ENCODE data around the gene RBM12. TPM values are rescaled to one million over a fixed set of nuclear protein-coding genes. Genes with fewer than 3 reads are reported as not detected.
A peak's percentile ranks its signal among the peaks of the same experiment; 100 is the strongest.
"Not testable (repeated sequence)": the region's sequence is repeated elsewhere in the genome, so short reads cannot be mapped to it uniquely, and the experiment has no call there.

Gene RBM12
- total and polyA plus RNA-seq, 7 experiments from 2014 or later = 48.9 to 122 (median 113) TPM

DNA sequence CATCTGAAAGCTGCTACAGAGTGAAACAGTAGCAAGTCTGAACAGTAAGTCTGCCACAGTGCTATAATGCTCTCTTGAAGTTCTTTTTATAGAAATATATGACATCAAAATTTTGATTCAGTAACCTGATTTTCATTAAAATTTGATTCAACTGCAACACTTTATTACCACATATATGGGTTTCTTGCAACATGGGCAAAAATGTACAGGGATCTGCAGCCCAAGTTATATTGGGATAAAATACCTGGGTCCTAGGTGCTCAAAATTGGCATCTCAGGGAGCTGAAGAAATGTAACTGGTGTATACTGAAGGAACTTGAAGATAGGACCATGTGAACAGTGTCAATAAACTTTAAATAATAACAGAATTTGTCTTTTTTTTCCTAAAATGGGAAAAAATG is 45.3 kb upstream of the RBM12 start:
- ChIA-PET POLR2A (interaction anchor here (1.3 to 2.9 kb wide), 2 partner anchors 20 to 32 kb away, joined by 6 to 19 read pairs; partner anchors contain the start of gene RBM39), CTCF (interaction anchor here (1.6 kb wide), 1 partner anchor 109 kb away, joined by 4 read pairs; no protein-coding TSS in a partner anchor)
- Mint-ChIP-seq H3K27me3 (no peaks in the 10 kb centered on the region), H3K36me3 (peaks cover 0 to 50% (median 29%) of the 10 kb centered on the region in 5 donors), H3K4me1 (peaks cover 24 to 59% (median 52%) of the 10 kb centered on the region in 7 donors), H3K4me3 (peak overlapping the region in 1 of 10 donors; percentile 39), H3K27ac (peak overlapping the region in 4 of 9 donors; percentile 44 to 82 (median 62)), H3K9me3 (peaks cover 0 to 2% (median 0%) of the 10 kb centered on the region in 11 donors)
- Histone ChIP-seq H3K4me1 (ENCODE audit: control insufficient read depth in 2 of 2, insufficient read depth in 2 of 2, low read length in 2 of 2) (peaks cover 16 to 29% of the 10 kb centered on the region in 2 donors), H3K27ac (ENCODE audit: low read depth, low read length) (no peak overlapping the region), H3K36me3 (ENCODE audit: control insufficient read depth in 2 of 3, insufficient read depth in 3 of 3, low read length in 3 of 3) (peaks cover 39 to 82% (median 58%) of the 10 kb centered on the region in 3 experiments), H3K4me3 (ENCODE audit: low read length) (no peak overlapping the region), H3K9me3 (ENCODE audit: control insufficient read depth in 2 of 3, low read length in 3 of 3) (no peaks in the 10 kb centered on the region), H3K27me3 (ENCODE audit: control insufficient read depth in 2 of 2, insufficient read depth in 2 of 2, low read length in 2 of 2) (no peaks in the 10 kb centered on the region)
- DNase-seq = no peak
- intact Hi-C loops (cut with micrococcal nuclease) = loop anchor here in 1 of 2 donors (2.0 kb wide), 1 partner anchor 21 kb away; no protein-coding TSS in a partner anchor
- ATAC-seq = no peak

DNA sequence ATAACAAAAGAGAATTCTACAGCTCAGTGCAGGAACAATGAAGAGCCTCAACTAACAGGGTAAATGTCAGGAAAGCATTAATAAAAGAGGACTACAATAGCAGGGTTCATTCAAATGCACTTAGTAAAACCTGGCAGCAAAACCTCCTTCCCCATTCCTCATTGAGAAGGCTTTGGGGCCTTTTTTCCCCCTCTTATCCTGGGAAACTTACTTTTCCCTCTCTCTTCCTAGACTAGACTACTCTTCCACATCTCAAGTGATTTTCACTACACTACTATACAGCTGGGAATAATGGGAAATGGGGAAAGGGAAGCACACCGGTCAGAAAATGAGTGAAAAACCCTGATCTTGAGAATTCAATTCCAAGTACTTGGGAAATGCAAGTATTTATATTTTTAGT is 44.6 kb upstream of the RBM12 start:
- H3K4me1 Mint-ChIP-seq = peaks cover 24 to 59% (median 49%) of the 10 kb centered on the region in 7 donors
- Histone ChIP-seq H3K27ac (ENCODE audit: low read depth, low read length) (no peak overlapping the region), H3K9me3 (ENCODE audit: control insufficient read depth in 2 of 3, low read length in 3 of 3) (no peaks in the 10 kb centered on the region), H3K27me3 (ENCODE audit: control insufficient read depth in 2 of 2, insufficient read depth in 2 of 2, low read length in 2 of 2) (no peaks in the 10 kb centered on the region), H3K4me3 (ENCODE audit: low read length) (no peak overlapping the region), H3K36me3 (ENCODE audit: control insufficient read depth in 2 of 3, insufficient read depth in 3 of 3, low read length in 3 of 3) (peaks cover 38 to 87% (median 66%) of the 10 kb centered on the region in 3 experiments), H3K4me1 (ENCODE audit: control insufficient read depth in 2 of 2, insufficient read depth in 2 of 2, low read length in 2 of 2) (peaks cover 16 to 29% of the 10 kb centered on the region in 2 donors)
- peak overlapping the region in 4 of 10 donors; percentile 15 to 40 (median 36) for H3K4me3 Mint-ChIP-seq
- H3K27me3 Mint-ChIP-seq = no peaks in the 10 kb centered on the region
- H3K27ac Mint-ChIP-seq = peak overlapping the region in 8 of 9 donors; percentile 4 to 82 (median 47)
- intact Hi-C loops (cut with micrococcal nuclease) = no loop called here
- ATAC-seq = no peak
- ChIA-PET CTCF (interaction anchor here (1.6 kb wide), 1 partner anchor 108 kb away, joined by 4 read pairs; no protein-coding TSS in a partner anchor), POLR2A (interaction anchor here (1.6 to 2.9 kb wide), 2 partner anchors 33 kb away, joined by 10 to 19 read pairs; partner anchors contain the start of gene RBM39)
- peaks cover 0 to 50% (median 32%) of the 10 kb centered on the region in 5 donors for H3K36me3 Mint-ChIP-seq
- no peak for DNase-seq
- peaks cover 0 to 2% (median 0%) of the 10 kb centered on the region in 11 donors for H3K9me3 Mint-ChIP-seq

DNA sequence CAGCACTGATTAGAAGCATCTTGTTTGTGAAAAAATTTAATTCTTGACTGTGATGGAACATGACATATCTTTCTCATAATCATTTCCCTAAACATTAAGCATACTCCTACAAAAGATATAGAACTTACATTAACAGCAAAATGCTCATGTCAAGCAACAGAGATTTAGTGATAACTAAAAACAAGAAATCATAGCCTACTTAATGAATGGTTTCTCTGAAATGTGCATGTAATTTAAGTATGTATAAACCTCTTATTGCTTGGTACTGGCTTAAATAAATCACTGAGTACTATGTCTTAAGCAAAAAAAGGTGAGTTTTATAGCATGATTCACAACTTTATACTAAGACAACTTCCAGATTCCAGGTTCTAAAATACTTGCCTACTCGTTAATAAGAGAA is 43.8 kb upstream of the RBM12 start:
- Histone ChIP-seq H3K27me3 (ENCODE audit: control insufficient read depth in 2 of 2, insufficient read depth in 2 of 2, low read length in 2 of 2) (no peaks in the 10 kb centered on the region), H3K36me3 (ENCODE audit: control insufficient read depth in 2 of 3, insufficient read depth in 3 of 3, low read length in 3 of 3) (peaks cover 38 to 84% (median 67%) of the 10 kb centered on the region in 3 experiments), H3K9me3 (ENCODE audit: control insufficient read depth in 2 of 3, low read length in 3 of 3) (no peaks in the 10 kb centered on the region), H3K4me1 (ENCODE audit: control insufficient read depth in 2 of 2, insufficient read depth in 2 of 2, low read length in 2 of 2) (peaks cover 16 to 29% of the 10 kb centered on the region in 2 donors), H3K4me3 (ENCODE audit: low read length) (no peak overlapping the region), H3K27ac (ENCODE audit: low read depth, low read length) (no peak overlapping the region)
- H3K9me3 Mint-ChIP-seq = no peaks in the 10 kb centered on the region
- intact Hi-C loops (cut with micrococcal nuclease) = no loop called here
- H3K4me3 Mint-ChIP-seq = peak overlapping the region in 1 of 10 donors; percentile 40
- ATAC-seq (no peak), DNase-seq (no peak)
- H3K27me3 Mint-ChIP-seq = no peaks in the 10 kb centered on the region
- ChIA-PET POLR2A (interaction anchor here (0.9 to 1.6 kb wide), 4 partner anchors 18 to 63 kb away, joined by 3 to 10 read pairs (median 6); partner anchors contain the start of gene RBM39), CTCF (no interaction called here)
- peak overlapping the region in 3 of 9 donors; percentile 8 to 63 (median 28) for H3K27ac Mint-ChIP-seq
- peaks cover 20 to 58% (median 48%) of the 10 kb centered on the region in 7 donors for H3K4me1 Mint-ChIP-seq
- H3K36me3 Mint-ChIP-seq = peaks cover 7 to 52% (median 38%) of the 10 kb centered on the region in 5 donors

DNA sequence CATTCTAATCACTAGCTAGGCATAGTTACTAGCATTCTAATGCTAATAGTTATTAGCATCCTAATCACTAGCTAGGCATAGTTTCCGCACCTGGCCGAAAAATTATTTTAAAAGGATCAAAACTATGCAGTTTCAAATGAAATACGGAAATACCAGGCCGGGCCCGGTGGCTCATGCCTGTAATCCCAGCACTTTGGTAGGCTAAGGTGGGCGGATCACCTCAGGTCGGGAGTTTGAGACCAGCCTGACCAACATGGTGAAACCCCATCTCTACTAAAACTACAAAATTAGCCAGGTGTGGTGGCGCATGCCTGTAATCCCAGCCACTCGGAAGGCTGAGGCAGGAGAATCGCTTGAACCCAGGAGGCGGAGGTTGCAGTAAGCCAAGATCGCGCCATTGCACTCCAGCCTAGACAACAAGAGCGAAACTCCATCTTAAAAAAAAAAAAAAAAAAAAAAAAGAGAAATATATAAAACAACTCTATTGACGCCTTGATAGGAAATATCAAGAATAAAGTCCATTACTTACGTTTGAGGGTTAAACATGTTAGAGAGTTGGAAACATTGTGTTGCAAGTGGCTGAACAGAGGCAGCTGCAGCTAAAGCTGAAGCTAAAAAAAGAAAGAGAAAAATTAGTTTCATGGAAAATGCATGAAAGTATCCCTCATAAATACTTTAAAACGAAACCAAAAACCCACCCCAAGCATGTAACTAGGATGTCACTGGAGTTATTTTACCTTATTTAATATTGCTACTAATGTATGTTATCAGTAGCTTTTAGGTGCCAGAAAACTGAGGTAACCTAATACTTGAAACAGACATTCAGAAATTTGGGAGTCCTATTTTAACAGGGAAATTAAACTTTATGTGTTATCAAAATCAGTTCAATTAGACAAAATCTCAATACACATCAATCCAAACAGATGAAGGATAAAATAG is 42.2 kb upstream of the RBM12 start:
- not testable (repeated sequence) for H3K9me3 ChIP-seq (ENCODE audit: control insufficient read depth in 2 of 3, low read length in 3 of 3); H3K4me3 ChIP-seq (ENCODE audit: low read length); H3K9me3 Mint-ChIP-seq; ATAC-seq; H3K27ac ChIP-seq (ENCODE audit: low read depth, low read length); H3K27me3 ChIP-seq (ENCODE audit: control insufficient read depth in 2 of 2, insufficient read depth in 2 of 2, low read length in 2 of 2); H3K4me3 Mint-ChIP-seq; DNase-seq; H3K27me3 Mint-ChIP-seq
- Mint-ChIP-seq H3K36me3 (peaks cover 7 to 47% (median 32%) of the 10 kb centered on the region in 5 donors), H3K4me1 (peaks cover 18 to 55% (median 46%) of the 10 kb centered on the region in 7 donors), H3K27ac (peak overlapping the region in 1 of 9 donors; percentile 31)
- intact Hi-C loops (cut with micrococcal nuclease) = loop anchor here in 1 of 2 donors (1.0 kb wide), 1 partner anchor 8 kb away; no protein-coding TSS in a partner anchor
- H3K36me3 ChIP-seq (ENCODE audit: control insufficient read depth in 2 of 3, insufficient read depth in 3 of 3, low read length in 3 of 3) = peaks cover 36 to 83% (median 62%) of the 10 kb centered on the region in 3 experiments
- CTCF ChIA-PET = interaction anchor here (0.7 kb wide), 1 partner anchor 170 kb away, joined by 3 read pairs; no protein-coding TSS in a partner anchor
- peaks cover 13 to 22% of the 10 kb centered on the region in 2 donors for H3K4me1 ChIP-seq (ENCODE audit: control insufficient read depth in 2 of 2, insufficient read depth in 2 of 2, low read length in 2 of 2)
- POLR2A ChIA-PET = interaction anchor here (0.5 to 8.5 kb wide), 4 partner anchors 10 to 43 kb away, joined by 3 to 85 read pairs (median 7); partner anchors contain the start of genes CPNE1, RBM12 and RBM39

DNA sequence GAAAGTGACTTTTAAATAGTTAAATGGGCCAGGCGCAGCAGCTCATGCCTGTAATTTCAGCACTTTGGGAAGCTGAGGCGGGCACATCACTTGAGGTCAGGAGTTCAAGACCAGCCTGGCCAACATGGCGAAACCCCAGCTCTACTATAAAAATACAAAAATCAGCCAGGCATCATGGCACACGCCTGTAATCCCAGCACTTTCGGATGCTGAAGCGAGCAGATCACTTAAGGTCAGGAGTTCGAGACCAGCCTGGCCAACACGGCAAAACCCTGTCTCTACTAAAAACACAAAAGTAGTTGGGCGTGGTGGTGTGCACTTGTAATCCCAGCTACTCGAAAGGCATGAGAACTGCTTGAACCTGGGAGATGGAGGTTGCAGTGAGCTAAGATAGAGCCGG is 41.2 kb upstream of the RBM12 start:
- DNase-seq; H3K9me3 Mint-ChIP-seq; CTCF ChIA-PET; H3K27me3 ChIP-seq (ENCODE audit: control insufficient read depth in 2 of 2, insufficient read depth in 2 of 2, low read length in 2 of 2); H3K4me3 Mint-ChIP-seq; intact Hi-C loops (cut with micrococcal nuclease); H3K27me3 Mint-ChIP-seq; H3K27ac ChIP-seq (ENCODE audit: low read depth, low read length); ATAC-seq; H3K4me3 ChIP-seq (ENCODE audit: low read length); H3K9me3 ChIP-seq (ENCODE audit: control insufficient read depth in 2 of 3, low read length in 3 of 3): not testable (repeated sequence)
- Histone ChIP-seq H3K4me1 (ENCODE audit: control insufficient read depth in 2 of 2, insufficient read depth in 2 of 2, low read length in 2 of 2) (peaks cover 9 to 14% of the 10 kb centered on the region in 2 donors), H3K36me3 (ENCODE audit: control insufficient read depth in 2 of 3, insufficient read depth in 3 of 3, low read length in 3 of 3) (peaks cover 33 to 73% (median 53%) of the 10 kb centered on the region in 3 experiments)
- Mint-ChIP-seq H3K4me1 (peaks cover 8 to 51% (median 37%) of the 10 kb centered on the region in 7 donors), H3K36me3 (peaks cover 7 to 37% (median 23%) of the 10 kb centered on the region in 5 donors), H3K27ac (peak overlapping the region in 2 of 9 donors; percentile 31 to 56)
- POLR2A ChIA-PET = interaction anchor here (0.5 to 8.5 kb wide), 4 partner anchors 9 to 42 kb away, joined by 3 to 85 read pairs (median 7); partner anchors contain the start of genes CPNE1, RBM12 and RBM39

All from naive thymus-derived CD4-positive, alpha-beta T cell (primary cell).